OCI-LY3 (cell line): ENCODE data around the gene VSIG10L2.

Experiments used
- H2AFZ ChIP-seq: fragments of 200-600, 300-600 bp; shearing (Covaris generic); 2 replicates; pipeline ENCODE4 v1.6.0; 2014; ENCODE audit warnings: antibody characterized with exemption, low read depth, low read length
- H3K27ac ChIP-seq: fragments of 200-600, 300-600 bp; sonication (generic); 2 replicates; pipeline ENCODE4 v1.5.1; 2014; ENCODE audit warnings: mild to moderate bottlenecking, low read length, moderate library complexity, mixed read lengths
- H3K27me3 ChIP-seq: fragments of 200-600, 300-600 bp; sonication (generic); 2 replicates; pipeline ENCODE4 v1.6.1; 2014; ENCODE audit warnings: low read depth, low read length, mixed read lengths
- H3K36me3 ChIP-seq: fragments of 200-600, 300-600 bp; sonication (generic); replicated peaks from 2 replicates; pipeline ENCODE3; 2014; ENCODE audit warnings: low read depth, low read length, mixed read lengths
- H3K4me1 ChIP-seq: fragments of 300-600, 200-600 bp; sonication (generic); 2 replicates; pipeline ENCODE4 v1.6.1; 2014; ENCODE audit warnings: low read length, mixed read lengths
- H3K4me2 ChIP-seq: fragments of 200-600, 300-600 bp; sonication (generic); 2 replicates; pipeline ENCODE4 v1.6.1; 2014; ENCODE audit warnings: low read length, mixed read lengths
- H3K4me3 ChIP-seq: fragments of 300-600, 200-600 bp; sonication (generic); 2 replicates; pipeline ENCODE4 v1.5.1; 2014; ENCODE audit warnings: antibody characterized with exemption, mild to moderate bottlenecking, low read length, moderate library complexity
- H3K79me2 ChIP-seq: fragments of 300-600, 200-600 bp; shearing (Covaris generic); 2 replicates; pipeline ENCODE4 v1.6.1; 2014; ENCODE audit warnings: mild to moderate bottlenecking, low read length, mixed read lengths
- H3K9ac ChIP-seq: fragments of 300-600, 200-600 bp; shearing (Covaris generic); 2 replicates; pipeline ENCODE4 v1.6.0; 2014; ENCODE audit warnings: mild to moderate bottlenecking, low read length, moderate library complexity
- H3K9me3 ChIP-seq: fragments of 200-600, 300-600 bp; shearing (Covaris generic); 2 replicates; pipeline ENCODE4 v1.6.1; 2014; ENCODE audit warnings: low read length, mixed read lengths; ENCODE audit not compliant: insufficient read depth
- H4K20me1 ChIP-seq: fragments of 200-600, 300-600 bp; sonication (generic); 2 replicates; pipeline ENCODE4 v1.6.1; 2016; ENCODE audit warnings: low read length, mixed read lengths; ENCODE audit not compliant: insufficient read depth
- CTCF ChIP-seq: fragments of 200-600, 300-600 bp; sonication (generic); IDR thresholded peaks from 2 replicates; pipeline ENCODE4 v1.5.1; 2014; ENCODE audit warnings: antibody characterized with exemption, low read length, low read depth
- EZH2phosphoT487 ChIP-seq: fragments of 200-600 bp; shearing (Covaris generic); IDR thresholded peaks from 2 replicates; pipeline ENCODE4 v1.6.1; 2018; ENCODE audit warnings: antibody characterized with exemption, mixed run types, low read depth

VSIG10L2 gene

GRCh38 chr11:125953401-125953935 is 7.6 kb downstream of the VSIG10L2 start:
- H3K27ac ChIP-seq = no peak overlapping the region
- no peak overlapping the region for H3K4me2 ChIP-seq
- H3K79me2 ChIP-seq = no peaks in the 10 kb centered on the region
- no peaks in the 10 kb centered on the region for H3K9me3 ChIP-seq
- no peaks in the 10 kb centered on the region for H3K4me1 ChIP-seq
- no peaks in the 10 kb centered on the region for H3K27me3 ChIP-seq
- H3K9ac ChIP-seq = no peak overlapping the region
- H3K36me3 ChIP-seq = no peaks in the 10 kb centered on the region
- H2AFZ ChIP-seq = no peak overlapping the region
- H4K20me1 ChIP-seq = no peaks in the 10 kb centered on the region
- no peak for TF ChIP-seq EZH2phosphoT487
- H3K4me3 ChIP-seq = no peak overlapping the region

DNA sequence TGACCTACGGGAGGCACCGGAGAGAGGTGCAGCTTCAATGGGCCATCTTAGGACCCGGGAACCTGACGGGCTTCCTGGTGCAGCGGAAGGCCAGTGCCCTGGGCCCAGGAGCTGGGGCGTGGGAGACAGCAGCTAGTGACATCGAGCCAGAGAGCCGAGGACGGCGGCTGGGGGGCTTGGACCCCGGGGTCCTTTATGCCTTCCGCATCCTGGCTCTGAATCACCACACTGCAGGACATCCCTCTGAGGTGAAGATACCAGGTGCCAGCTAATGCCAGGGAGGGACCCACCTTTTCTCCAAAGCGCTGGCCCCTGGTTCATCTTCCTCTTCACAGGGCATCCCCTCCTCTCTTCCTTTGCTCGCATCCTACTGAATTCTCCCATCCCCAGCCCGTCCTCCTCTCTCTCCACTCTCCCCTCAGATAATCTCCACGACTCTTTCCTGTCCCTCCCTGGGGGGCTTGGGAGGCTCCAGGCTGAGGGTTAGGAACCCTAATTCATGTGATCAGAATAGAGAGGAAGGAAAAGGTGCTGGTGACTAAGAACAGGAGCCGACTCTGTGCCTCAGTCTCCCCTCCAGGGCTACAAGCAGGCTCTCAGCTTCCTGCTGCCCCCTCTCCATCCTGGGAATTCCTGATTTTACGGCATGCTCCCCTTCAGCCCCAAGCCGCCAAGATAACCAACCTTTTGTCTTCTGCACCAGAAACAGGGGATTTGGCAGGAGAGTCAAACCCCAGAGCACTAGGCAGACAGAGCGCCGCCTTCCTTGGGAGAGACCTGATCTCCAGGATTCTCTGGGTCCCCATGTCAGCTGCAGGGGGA is 8.5 kb downstream of the VSIG10L2 start:
- no peaks in the 10 kb centered on the region for H3K9me3 ChIP-seq
- no peaks in the 10 kb centered on the region for H3K79me2 ChIP-seq
- H3K27ac ChIP-seq = no peak overlapping the region
- no peak overlapping the region for H3K9ac ChIP-seq
- H4K20me1 ChIP-seq = no peaks in the 10 kb centered on the region
- H3K4me2 ChIP-seq = no peak overlapping the region
- H3K36me3 ChIP-seq = no peaks in the 10 kb centered on the region
- TF ChIP-seq CTCF = no peak
- TF ChIP-seq EZH2phosphoT487 = no peak
- no peaks in the 10 kb centered on the region for H3K4me1 ChIP-seq
- H2AFZ ChIP-seq = no peak overlapping the region
- H3K27me3 ChIP-seq = no peaks in the 10 kb centered on the region
- no peak overlapping the region for H3K4me3 ChIP-seq

DNA sequence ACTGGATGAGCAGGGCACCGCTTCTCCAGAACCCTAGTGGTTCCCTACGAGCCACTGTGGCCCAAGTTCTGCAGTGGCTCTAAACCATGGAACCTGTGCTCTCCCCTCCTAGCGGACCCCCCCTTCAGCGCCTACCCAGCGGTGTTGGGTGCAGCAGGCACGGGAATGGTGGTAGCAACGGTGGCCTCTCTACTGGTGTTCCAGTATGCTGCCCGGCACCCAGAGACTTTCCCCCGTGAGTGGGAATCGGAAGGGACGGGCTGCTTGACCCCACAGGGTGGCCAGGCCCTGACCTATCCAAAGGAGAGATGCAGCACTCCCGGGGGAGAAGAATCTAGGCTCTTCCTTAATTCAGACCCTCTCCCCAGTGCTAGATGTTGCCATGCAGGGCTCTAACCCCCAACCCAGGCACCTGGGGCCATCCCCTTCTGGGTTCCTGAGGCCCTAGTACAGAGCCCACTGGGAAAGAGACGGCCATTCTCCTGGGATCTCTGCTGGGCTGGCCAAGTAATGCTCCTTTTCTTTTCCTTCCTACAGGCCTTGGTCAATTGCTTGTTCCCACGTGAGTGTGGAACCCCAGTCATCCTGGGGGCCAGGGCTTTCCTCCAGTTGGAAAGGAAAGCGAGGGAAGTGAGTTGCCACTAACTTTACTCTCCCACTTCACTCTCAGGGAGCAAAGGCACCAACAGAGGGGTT is 9.2 kb downstream of the VSIG10L2 start:
- H4K20me1 ChIP-seq = no peaks in the 10 kb centered on the region
- H3K36me3 ChIP-seq = no peaks in the 10 kb centered on the region
- no peaks in the 10 kb centered on the region for H3K4me1 ChIP-seq
- H3K9ac ChIP-seq = no peak overlapping the region
- H3K4me2 ChIP-seq = no peak overlapping the region
- H3K4me3 ChIP-seq = no peak overlapping the region
- no peak overlapping the region for H2AFZ ChIP-seq
- H3K79me2 ChIP-seq = no peaks in the 10 kb centered on the region
- H3K27ac ChIP-seq = no peak overlapping the region
- H3K9me3 ChIP-seq = no peaks in the 10 kb centered on the region
- no peak for TF ChIP-seq EZH2phosphoT487
- TF ChIP-seq CTCF = no peak
- no peaks in the 10 kb centered on the region for H3K27me3 ChIP-seq

GRCh38 chr11:125955856-125956255 is 10.0 kb downstream of the VSIG10L2 start:
- no peak overlapping the region for H2AFZ ChIP-seq
- no peaks in the 10 kb centered on the region for H3K9me3 ChIP-seq
- no peak overlapping the region for H3K4me2 ChIP-seq
- TF ChIP-seq EZH2phosphoT487 = no peak
- TF ChIP-seq CTCF = no peak
- H3K27ac ChIP-seq = no peak overlapping the region
- no peaks in the 10 kb centered on the region for H3K27me3 ChIP-seq
- H3K9ac ChIP-seq = no peak overlapping the region
- no peak overlapping the region for H3K4me3 ChIP-seq
- no peaks in the 10 kb centered on the region for H3K79me2 ChIP-seq
- no peaks in the 10 kb centered on the region for H3K36me3 ChIP-seq
- H3K4me1 ChIP-seq = no peaks in the 10 kb centered on the region
- no peaks in the 10 kb centered on the region for H4K20me1 ChIP-seq
